GM12891 (cell line): Measurements from ENCODE around the gene ITPR1.

Source experiments
- POLR2A ChIP-seq: IDR thresholded peaks from 2 replicates; pipeline ENCODE4 v1.6.1; 2011; ENCODE audit warnings: low read depth, low read length, control low read depth
- POLR2AphosphoS5 ChIP-seq: IDR thresholded peaks from 2 replicates; pipeline ENCODE4 v1.6.1; 2011; ENCODE audit warnings: low read depth, low read length, control low read depth

GRCh38 chr3:4644951-4645350 is 151.8 kb downstream of the ITPR1 start:
- TF ChIP-seq POLR2AphosphoS5 = no peak
- no peak for TF ChIP-seq POLR2A
